A549 (cell line): ENCODE data around the gene ADAMTS12.

ENCODE experiments used
- CEBPB ChIP-seq, 2 experiments: fragments of >200 bp in 1 of 2; sonication (Bioruptor Twin) in 1 of 2; formaldehyde crosslinking in 1 of 2; IDR thresholded peaks; 2 replicates each; pipeline ENCODE4 v1.6.1; 2012 to 2016
- ESRRA ChIP-seq: fragments of 150-350 bp; IDR thresholded peaks from 2 replicates; pipeline ENCODE4 v1.6.1; 2014; ENCODE audit warnings: mild to moderate bottlenecking, low read length, borderline replicate concordance
- FOSL2 ChIP-seq, 2 experiments: fragments of 450-650 bp in 1 of 2; fragments of >200 bp in 1 of 2; sonication (Bioruptor Twin) in 1 of 2; formaldehyde crosslinking; IDR thresholded peaks; 2 replicates each; pipeline versions ENCODE4 v1.5.0 to v1.6.1; 2016 to 2020; ENCODE audit warnings: mild to moderate bottlenecking in 1 of 2, moderate library complexity in 1 of 2
- JUNB ChIP-seq: fragments of >200 bp; sonication (Bioruptor Twin); formaldehyde crosslinking; IDR thresholded peaks from 2 replicates; pipeline ENCODE4 v1.6.1; 2016
- POLR2A ChIP-seq: IDR thresholded peaks from 2 replicates; pipeline ENCODE4 v1.6.1; 2012; ENCODE audit warnings: mild to moderate bottlenecking, low read length
- RAD21 ChIP-seq, 2 experiments: fragments of >200 bp in 1 of 2; sonication (Bioruptor Twin) in 1 of 2; formaldehyde crosslinking in 1 of 2; IDR thresholded peaks in 1 of 2; conservative IDR thresholded peaks in 1 of 2; 2 replicates in 1 of 2; 3 replicates in 1 of 2; pipeline ENCODE4 v1.6.1; 2012 to 2018; ENCODE audit warnings: inconsistent platforms in 1 of 2
- TP53 ChIP-seq: fragments of 250-450 bp; sonication (Bioruptor Pico); IDR thresholded peaks from 2 replicates; pipeline ENCODE4 v1.5.0; 2021; ENCODE audit warnings: mild to moderate bottlenecking, moderate library complexity
- TF ChIP-seq, protein P1 (sequence below): fragments of >200 bp; sonication (Bioruptor Twin); formaldehyde crosslinking; IDR thresholded peaks from 3 replicates; pipeline ENCODE4 v1.5.1; 2016

DNA sequence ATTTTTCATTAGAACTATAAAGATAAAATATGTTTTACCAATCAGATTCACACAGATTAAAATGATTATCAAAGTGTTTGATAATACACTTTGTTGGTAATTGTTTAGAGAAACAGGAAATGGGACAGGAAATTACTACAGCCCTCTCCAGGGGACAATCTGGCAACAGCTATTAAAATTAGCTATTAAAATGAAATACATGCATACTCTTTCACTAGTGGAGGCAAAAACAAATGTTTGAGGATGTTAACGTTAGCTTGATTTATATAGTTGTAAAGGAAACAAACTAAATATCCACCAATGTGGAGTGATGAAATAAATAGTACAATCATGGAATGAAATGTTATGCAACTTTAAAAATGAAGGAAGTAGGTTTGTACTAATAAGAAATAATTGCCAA lies 397.3 kb downstream of the ADAMTS12 start:
- TF ChIP-seq, protein P1, sequence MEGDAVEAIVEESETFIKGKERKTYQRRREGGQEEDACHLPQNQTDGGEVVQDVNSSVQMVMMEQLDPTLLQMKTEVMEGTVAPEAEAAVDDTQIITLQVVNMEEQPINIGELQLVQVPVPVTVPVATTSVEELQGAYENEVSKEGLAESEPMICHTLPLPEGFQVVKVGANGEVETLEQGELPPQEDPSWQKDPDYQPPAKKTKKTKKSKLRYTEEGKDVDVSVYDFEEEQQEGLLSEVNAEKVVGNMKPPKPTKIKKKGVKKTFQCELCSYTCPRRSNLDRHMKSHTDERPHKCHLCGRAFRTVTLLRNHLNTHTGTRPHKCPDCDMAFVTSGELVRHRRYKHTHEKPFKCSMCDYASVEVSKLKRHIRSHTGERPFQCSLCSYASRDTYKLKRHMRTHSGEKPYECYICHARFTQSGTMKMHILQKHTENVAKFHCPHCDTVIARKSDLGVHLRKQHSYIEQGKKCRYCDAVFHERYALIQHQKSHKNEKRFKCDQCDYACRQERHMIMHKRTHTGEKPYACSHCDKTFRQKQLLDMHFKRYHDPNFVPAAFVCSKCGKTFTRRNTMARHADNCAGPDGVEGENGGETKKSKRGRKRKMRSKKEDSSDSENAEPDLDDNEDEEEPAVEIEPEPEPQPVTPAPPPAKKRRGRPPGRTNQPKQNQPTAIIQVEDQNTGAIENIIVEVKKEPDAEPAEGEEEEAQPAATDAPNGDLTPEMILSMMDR: no peak
- TF ChIP-seq RAD21 (conservative IDR thresholded peaks at IDR 0.05 in 1 of 2, IDR thresholded peaks at IDR 0.05 in 1 of 2): no peak
- TF ChIP-seq FOSL2 (IDR thresholded peaks at IDR 0.05): no peak
- no peak for TF ChIP-seq FOSL2 (CRISPR knock-in tag; IDR thresholded peaks at IDR 0.05)
- TF ChIP-seq POLR2A: no peak
- no peak for TF ChIP-seq JUNB
- no peak for TF ChIP-seq CEBPB (IDR thresholded peaks at IDR 0.05)
- TF ChIP-seq TP53 (CRISPR knock-in tag): no peak
- no peak for TF ChIP-seq ESRRA
